SKM-1 (cell line): ENCODE data around the gene SYNGR1.
A peak's percentile ranks its signal among the peaks of the same experiment; 100 is the strongest.
"Not testable (repeated sequence)": the region's sequence is repeated elsewhere in the genome, so short reads cannot be mapped to it uniquely, and the experiment has no call there.

Experiments used
- DNase-seq: peaks from one replicate; lab custom pipeline; 2025; ENCODE audit not compliant: unreplicated experiment; lab: John Stamatoyannopoulos, UW

The SYNGR1 gene

DNA sequence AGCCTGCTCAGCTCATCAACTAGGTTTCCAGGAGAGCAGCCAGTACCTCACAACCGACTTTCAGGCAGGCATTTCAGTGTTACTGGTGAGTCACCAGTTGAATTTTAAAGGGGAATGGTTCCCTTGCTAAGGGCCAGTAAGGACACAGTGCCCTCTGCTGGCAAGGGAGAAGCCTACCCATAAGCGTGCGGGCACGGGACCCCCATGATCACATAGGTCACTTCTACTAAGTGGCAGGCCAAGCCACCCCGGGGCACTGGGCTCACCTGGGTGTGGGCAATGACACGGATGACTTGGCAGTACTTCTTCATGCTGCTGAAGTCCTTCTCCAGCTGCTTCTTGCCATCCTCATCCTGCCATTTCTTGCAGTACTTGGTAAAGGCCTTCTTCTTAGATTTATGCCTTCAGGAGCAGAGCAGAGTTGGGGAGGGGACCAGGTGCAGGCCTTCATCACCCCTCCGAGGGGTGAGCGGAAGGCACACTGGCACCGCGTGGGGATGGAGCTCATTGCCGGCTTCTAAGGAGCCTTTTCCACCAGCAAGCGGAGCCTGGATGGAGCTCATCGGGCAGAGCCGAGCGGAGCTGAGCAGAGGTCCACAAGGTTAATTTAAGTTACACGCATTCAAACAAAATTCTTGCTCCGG is 33.2 kb upstream of the SYNGR1 start:
- peak; percentile 46 for DNase-seq

DNA sequence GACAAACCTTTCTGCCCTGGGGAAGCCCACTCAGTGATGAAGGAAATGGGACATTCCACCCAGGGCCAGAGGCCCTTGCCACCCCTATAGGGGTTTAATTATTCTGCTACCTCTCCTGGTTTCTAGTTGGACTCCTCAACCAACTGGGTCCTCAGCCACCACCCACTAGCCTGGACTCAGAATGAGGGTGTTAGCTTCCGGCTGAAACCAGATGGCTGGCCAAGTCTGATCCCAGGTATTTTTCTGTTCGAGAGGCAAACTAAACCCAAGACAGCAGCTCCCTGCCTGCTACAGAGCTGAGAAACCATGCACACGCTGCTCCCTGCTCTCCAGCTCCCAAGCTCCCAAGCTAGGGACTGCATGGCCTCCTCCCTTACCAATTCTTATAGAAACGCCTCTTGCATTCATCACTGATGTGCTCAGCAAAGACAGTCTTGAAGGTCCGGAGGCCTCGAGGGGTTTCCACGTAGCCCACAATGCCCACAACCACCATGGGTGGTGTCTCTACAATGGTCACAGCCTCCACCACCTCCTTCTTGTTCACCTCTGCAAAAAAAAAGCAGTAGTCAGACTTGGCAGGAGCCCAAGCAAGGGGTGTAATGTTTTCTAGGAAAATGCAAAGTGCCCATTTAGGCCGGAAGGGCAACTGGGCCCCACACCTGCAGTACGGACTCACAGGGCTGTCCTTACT is 32.6 kb upstream of the SYNGR1 start:
- DNase-seq = no peak

DNA sequence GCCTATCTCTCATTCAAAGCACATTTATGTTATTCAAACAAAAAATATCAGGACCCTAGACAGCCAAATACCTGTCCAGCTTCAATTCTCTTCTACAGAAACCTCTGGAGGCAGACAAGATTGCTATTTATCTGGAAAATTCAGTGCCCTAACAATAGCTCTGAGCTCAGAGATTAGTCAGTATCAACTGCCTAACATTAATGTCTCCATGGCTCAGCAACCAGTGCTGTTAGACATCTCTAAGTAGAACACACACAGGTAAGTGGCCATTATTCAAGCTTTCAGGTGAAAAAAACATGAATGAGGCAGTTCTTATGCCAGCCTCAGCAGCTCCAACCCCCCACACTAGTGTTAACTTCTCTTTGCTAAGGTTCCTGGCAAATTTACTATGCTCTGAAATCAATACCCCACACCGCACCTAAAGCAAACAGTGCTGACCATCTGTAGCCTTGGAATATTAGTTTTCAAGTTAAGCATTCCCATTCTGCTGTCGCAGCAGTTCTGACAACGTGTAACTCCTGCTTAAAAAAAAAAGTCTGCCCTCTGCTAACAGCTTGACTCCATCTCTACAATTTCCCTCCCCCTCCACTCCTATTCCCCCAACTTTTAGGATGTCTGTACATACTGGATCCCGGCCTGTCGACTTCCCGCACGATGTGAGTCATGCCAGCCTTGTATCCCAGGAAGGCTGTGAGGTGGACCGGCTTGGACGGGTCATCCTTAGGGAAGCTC is 31.9 kb upstream of the SYNGR1 start:
- DNase-seq = no peak

DNA sequence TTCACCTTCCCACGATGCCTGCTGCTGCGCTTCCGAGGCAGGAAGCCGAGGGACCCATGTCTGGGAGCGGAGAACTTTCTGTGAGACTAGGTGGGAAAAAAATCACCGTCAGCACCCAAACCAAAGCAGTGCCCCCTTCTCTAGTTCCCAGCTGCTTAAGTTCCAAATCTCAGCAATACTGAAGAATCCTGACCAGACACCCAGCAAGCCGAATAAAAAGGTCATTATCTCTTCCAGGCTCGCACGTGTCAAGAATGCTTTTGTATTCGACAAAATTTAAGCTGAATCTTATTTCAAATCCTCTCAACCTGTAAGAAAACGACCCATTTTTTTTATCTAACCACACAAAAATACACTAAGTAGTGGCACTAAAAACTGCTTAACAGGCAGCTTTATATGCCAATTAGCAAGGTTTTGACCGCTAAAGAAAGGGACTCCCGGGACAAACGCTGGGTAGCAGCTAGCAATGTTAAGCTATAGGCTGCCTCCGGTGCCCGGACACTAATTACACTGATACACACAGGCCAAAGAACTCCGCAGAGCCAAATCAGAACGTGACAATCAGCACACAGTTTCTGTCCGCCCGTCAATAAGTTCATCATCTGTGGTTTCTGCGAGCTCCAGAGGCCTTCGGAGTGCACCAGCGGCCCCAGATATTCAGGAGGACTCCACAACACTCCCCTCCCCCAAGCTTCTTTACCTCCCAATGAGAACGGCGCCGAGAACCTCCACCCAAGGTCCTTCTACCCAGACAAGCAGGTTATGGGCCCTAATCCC is 31.1 kb upstream of the SYNGR1 start:
- no peak for DNase-seq

DNA sequence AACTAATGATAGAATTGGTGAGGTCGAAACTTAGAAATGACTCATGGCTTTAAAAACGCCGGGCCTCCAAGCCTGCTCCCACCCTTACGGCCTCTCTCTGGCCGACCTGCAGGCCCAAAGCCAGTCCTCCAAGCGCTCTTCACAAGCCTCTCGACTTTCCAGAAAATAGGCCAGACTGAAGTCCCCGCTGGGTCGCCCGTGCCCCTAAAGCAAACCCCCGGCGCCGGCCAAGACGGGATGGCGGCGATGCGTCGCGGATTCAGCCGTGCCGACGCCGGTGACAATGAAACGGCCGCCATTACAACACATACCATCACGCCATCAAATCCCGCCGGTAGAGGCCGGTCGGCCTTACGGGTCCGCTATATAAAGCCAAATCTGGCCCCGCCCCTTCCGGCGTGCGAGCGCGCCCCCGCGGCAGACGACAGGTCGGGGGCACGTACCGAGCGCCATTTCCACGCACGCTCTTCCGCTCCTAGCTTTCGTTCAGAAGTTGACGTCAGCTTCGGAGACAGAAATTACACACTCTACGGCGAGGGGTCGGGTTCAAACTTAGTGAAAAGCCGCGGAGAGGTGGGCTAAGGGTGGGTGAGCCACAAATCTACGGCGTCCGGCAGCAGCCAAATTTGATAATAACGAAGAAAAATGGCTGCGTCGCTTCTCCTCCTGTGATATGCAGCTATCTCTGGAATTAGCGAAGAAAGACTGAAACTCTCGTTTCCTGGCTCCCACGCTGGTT is 30.3 kb upstream of the SYNGR1 start, which contains the start of gene RPL3:
Gene RPL3, minus strand, starts transcription at position 340 of the 739 bp plus-strand sequence. Its CDS starts 26 bp downstream, at position 314.
- peak; percentile 92 for DNase-seq

DNA sequence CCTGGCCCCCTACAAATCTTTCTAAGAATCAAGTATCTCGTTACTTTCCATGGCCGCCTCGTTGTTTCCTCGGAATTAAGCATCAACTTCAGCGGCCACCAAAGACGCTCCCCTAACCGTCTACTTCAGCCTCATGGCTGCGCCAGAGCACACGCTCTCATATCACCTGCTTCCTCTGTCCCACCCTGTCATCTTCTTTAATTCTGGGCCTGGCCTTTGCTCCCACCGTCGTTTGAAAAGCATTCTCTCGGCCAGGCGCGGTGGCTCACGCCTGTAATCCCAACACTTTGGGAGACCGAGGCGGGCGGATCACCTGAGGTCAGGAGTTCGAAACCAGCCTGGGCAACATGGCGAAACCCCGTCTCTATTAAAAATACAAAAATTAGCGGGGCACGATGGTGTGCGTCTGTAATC is 29.2 kb upstream of the SYNGR1 start:
- DNase-seq = not testable (repeated sequence)

DNA sequence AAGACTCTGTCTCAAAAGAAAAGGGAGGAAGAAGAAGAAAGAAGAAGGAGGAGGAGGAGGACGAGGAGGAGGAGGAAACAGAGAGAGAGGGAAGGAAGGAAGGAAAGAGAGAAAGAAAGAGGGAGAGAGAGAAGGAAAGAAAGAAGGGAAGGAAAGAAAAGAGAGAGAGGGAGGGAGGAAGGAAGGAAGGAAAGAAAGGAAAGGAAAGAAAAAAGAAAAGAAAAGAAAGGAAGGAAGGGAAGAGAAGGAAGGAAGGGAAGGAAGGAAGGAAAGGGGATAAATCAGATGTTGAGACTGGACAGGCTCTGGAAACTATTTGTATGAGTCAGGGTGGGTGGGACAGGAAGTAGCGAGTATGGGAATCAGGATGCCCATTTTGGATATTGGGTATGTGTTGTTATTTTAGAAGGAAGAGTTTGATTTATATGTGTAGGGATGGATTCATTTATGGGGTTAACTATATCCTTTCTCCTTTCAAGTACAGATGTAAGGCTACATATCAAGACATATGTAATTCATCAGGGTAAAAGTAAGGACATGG is 24.3 kb upstream of the SYNGR1 start:
- DNase-seq = no peak

DNA sequence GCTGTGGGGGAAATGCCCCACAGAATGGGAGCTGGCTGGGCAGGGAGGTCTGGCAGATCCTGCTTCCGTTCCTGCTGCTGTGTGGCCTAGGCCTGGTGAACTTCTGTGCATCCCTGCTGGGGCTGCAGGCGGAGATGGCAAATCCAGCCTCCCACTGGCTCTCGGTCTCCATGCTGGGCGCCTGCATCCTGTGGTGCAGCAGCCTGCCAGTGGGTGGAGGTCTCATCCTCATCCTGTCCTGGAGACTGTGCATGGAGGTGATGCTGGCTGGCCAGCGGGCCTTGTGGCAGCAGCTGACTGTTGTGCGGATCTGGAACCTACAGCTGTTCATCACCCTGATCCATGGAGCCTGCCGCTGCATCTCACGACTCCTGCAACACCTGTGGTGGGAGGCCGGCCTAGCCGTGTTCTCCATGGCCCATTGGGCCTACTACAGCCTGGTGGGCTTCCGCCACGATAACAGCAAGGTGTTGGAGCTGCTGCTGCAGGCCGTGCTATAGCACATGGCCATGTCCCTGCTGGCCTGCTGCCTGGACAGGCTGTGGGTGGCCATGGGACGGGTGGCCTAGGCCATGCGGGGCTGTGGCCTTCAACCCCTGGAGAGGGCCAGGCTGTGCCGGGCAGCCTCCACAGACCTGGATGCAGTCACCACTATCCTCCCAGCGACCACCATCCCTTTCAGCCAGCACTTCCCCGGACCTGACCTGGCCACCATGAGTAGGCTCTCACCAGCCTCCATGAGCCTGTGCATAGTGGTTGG is 21.6 kb upstream of the SYNGR1 start:
- no peak for DNase-seq

DNA sequence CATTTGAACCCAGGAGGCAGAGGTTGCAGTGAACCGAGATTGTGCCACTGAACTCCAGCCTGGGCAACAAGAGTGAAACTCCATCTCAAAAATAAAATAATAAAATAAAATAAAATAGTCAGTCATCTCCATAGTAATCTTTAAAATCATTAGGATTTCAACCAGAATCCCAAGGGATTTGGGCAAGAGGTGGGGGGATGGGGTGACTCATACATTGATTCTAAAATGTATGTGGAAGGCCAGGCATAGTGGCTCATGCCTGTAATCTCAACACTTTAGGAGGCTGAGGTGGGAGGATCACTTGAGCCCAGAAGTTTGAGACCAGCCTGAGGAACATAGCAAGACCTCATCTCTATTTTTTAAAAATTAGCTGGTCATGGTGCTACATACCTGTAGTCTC is 19.2 kb upstream of the SYNGR1 start:
- DNase-seq = not testable (repeated sequence)

DNA sequence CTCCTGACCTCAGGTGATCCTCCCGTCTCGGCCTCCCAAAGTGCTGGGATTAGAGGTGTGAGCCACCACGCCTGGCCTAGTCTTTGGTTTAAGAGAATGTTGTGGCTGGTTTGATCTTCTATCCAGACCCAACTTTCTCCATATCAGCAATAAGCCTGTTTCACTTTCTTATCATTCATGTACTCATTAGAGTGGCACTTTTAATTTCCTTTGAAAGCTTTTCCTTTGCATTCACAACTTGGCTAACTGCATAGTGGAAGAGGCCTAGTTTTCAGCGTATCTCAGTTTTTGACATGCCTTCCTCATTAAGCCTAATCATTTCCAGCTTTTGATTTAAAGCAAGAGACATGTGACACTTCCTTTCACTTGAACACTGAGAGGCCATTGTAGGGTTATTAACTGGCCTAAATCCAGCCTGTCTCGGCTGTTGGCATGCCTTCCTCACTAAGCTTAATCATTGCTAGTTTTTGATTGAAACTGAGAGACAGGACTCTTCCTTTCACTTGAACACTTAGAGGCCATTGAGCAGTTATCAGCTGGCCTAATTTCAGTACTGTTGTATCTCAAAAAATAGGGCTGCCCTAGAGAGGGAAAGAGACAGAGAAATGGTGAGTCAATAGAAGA is 17.2 kb upstream of the SYNGR1 start:
- no peak for DNase-seq

DNA sequence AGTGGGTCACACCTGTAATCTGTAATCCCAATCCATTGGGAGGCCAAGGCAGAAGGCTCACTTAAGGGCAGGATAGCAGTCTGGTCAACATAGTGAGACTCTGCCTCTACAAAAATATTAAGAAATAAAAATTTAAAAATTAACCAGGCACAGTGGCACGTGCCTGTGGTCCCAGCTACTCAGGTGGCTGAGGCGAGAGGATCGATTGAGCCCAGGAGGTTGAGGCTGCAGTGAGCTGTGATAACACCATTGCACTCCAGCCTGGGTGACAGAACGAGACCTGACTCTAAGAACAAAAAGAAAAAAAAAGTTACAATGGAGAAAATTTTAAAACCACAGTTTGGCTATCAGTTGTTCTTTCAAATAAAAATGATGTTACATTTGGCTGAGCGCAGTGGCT is 13.4 kb upstream of the SYNGR1 start:
- DNase-seq = no peak

DNA sequence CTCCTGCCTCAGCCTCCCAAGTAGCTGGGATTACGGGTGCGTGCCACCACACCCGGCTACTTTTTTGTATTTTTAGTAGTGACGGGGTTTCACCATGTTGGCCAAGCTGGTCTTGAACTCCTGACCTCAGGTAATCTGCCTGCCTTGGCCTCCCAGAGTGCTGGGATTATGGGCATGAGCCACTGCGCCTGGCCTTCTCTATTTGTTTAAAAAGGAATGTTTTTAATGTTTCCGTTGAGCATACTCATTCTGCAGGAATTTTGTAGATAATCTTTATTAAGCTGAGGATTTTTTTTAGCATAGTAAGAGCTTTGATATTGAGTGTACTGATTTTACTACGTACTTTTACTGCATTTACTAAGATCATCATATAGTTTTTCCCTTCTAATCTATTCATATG is 10.0 kb upstream of the SYNGR1 start:
- DNase-seq = not testable (repeated sequence)

DNA sequence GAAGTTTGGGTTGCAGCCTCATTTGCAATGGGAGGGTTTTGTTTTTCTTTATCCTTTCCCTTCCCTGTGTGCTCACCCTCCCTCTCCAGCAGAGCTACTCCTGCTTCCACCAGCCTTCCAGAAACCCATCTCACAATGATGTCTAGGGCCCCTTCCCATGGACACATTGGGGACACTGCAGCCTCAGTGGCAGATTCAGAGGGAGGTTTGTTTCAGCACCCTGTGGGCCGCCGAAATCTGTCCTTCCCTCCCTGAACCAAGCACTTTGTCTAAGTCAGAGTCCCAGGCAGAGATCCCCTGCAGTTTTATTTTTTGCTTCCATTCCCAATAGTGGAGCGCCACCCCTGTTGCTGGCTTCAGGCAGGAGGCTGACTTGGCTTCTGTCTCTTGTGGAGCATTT is 8.6 kb upstream of the SYNGR1 start:
- no peak for DNase-seq

DNA sequence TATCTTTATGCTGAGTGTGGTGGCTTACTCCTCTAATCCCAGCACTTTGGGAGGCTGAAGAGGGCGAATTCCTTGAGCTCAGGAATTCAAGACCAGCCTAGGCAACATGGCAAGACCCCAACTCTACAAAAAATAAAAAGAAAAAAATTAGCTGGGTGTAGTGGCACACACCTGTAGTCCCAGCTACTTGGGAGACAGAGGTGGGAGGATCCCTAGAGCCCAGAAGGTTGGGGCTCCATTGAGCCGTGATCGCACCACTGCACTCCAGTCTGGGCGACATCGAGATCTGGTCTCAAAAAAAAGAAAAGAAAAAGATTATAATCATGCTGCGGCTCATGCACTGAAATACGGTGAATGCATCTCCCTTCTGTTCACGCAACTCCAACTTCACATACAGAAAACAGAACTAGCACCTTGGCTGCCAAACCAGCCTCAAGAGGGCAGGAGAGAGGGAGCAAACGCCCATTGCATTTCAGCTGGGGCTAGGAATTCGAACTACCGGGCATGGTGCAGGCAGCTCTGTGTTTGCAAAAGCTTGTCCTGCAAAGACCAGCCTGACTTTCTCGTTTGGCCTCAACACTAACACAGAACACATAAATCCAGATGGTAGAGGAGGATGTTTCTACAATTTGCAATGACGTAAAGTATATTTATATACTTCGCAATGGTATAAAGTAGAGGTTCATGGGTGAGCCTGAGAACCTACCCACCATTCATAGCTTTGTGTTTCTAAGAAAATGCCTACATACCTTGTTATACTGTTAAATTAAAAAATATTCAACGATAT is 6.3 kb upstream of the SYNGR1 start:
- DNase-seq = peak; percentile 82

DNA sequence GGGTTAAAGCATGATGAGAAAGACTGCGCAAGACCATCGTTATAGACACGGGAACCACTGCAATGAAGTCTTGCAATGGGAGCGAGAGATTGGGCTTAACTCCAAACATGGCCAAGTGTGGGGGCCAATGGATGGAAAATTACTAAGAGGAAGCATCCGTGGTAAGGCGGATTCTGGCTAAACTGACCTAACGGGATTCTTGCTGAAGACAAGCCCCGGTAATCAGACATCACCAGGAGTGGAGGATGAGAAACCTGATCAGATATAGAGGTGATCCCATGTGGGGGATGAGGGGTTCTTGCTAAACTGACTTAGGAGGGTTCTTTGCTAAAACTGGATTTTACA is 5.8 kb upstream of the SYNGR1 start:
- DNase-seq = no peak

DNA sequence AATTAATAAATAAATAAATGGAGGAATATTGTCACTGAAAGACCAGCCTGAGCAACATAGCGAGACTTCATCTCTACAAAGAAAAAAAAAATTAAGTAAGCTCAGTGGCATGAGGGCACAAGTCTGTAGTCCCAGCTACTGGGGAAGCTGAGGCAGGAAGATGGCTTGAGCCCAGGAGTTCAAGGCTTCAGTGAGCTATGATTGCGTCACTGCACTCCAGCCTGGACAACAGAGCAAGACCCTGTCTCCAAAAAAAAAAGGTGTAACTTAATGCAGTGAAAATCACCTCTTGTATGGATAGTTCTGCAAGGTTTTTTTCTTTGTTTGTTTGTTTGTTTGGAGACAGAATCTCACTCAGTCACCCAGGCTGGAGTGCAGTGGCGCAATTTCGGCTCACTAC is 4.6 kb upstream of the SYNGR1 start:
- no peak for DNase-seq

DNA sequence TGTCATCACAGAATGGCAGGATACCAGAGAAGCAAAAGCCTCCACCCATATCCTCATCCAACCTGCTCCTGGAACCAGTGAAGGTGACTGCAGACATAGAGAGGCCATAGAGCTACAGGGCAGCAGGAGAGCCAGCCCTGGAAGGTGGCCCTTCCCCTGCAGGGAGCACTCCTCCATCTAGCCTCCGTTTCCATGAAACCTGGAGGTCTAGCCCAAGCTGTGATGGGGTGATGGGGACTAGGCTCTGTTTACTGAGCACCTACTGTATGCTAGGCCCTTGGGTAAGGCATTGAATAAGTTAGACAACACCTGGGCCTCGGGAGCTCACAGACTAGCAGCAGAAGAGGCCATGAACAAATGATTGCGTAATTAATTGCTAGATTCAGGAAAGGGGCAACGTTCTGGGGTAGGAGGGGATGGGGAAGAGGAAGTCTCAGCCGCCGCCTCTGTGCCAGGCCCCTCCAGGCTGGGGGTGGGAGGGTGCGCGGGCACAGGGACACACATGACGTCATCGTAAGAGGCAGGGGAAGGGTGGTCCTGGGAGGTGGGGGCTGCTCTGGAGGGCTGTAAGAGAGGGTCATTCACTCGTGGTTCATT is 784 bp upstream of the SYNGR1 start:
- DNase-seq = peak; percentile 69

DNA sequence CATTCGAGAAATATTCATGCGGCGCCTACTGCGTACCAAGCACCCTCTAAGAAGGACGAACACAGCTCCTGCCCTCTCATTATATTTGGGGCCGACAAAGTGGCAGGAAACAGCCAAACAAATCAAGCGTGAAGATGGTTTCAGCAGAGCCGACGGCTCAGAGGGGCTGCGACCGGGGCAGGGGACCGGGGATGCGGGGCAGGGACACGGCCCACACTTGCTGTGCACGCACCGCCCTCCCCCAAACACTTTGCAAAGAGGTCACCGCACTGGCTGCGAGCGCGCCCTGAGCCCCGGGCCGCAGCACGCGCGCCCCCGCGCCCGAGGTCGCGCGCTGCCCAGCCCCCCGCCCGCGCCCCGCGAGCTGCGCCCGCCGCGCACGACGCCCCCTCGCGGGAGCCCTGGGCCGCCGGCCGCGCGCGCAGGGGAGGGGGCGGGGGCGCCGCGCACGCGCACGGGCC is 255 bp upstream of the SYNGR1 start:
- peak; percentile 33 for DNase-seq
